NOMO-1 (cell line): ENCODE results near the gene TYW5.
"Not testable (repeated sequence)": the region's sequence is repeated elsewhere in the genome, so short reads cannot be mapped to it uniquely, and the experiment has no call there.

Source experiments
- DNase-seq, 2 experiments: peaks; one replicate each; lab custom pipeline; 2025; ENCODE audit not compliant: unreplicated experiment in 2 of 2; lab: John Stamatoyannopoulos, UW

TYW5 gene

DNA sequence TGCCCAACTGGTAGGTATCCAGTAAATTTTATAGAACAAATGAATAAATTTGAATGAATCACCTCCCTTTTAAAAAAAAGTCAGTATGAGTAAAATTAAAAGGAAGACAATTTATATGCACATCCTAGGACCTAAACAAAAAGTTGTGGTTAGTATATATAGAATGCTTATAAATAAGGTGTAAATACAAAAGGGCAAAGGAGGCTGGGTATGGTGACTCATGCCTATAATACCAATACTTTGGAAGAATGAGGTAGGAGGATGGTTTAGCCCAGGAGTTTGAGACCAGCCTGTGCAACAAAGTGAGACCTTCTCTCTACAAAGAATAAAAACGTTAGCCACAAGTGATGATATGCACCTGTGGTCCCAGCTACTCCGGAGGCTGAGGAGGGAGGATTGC lies 31.4 kb downstream of the TYW5 start:
- DNase-seq = no peak

GRCh38 chr2:199922856-199923255 lies 32.4 kb downstream of the TYW5 start:
- peak; percentile 36 to 40 for DNase-seq

GRCh38 chr2:199916980-199917379 lies 38.3 kb downstream of the TYW5 start:
- DNase-seq = no peak

DNA sequence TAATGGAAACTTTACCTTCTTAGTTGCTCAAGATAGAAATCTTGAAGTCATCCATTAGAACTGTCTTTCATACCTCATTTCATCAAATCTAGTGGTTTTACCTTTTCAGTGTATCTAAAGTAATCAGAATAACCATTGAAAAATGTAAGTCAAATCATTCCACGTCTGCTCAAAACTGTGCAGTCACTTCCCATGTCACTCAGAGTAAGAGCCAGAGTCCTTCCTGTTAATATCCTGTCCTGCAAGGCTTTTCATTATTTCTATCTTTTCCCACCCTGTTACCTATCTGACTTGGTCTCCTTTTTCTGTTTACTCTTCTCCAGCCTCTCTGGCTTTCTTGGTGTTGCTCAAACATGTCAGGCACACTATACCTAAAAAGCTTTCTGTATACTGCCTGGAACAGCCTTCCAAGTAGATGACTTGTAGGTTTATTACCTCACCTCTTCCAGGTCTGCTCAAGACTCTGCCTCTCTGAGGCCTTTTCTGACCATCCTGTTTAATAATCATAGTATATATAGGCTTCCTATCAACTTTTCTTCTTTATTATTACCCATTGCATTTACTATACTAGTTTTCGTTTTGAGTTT lies 40.8 kb downstream of the TYW5 start:
- no peak for DNase-seq

DNA sequence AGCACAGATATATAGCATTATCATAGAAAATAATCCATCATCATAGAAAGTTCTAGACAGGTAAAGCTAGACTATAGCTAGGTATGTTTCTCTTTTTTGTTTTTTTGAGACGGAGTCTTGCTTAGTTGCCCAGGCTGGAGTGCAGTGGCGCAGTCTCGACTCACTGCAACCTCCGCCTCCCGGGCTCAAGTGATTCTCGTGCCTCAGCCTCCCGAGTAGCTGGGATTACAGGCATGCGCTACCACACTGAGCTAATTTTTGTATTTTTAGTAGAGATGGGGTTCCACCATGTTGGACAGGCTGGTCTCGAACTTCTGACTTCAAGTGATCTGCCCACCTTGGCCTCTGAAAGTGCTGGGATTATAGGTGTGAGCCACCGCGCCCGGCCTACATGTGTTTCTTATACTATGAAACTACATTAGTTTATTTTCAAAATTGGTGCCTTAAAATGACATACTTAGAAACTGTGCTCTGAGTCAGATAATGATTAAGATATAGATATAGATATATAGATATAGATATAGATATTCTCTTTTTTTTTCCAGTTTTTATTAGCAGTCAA lies 42.7 kb downstream of the TYW5 start:
- not testable (repeated sequence) for DNase-seq

GRCh38 chr2:199911877-199912161 lies 43.5 kb downstream of the TYW5 start:
- DNase-seq = no peak

GRCh38 chr2:199911052-199911876 lies 44.0 kb downstream of the TYW5 start, which contains the start of gene C2orf69:
TSS of gene C2orf69 (plus strand) at chr2:199911293. CDS start at chr2:199911439, 146 bp downstream.
- DNase-seq = peak; percentile 91 to 99

DNA sequence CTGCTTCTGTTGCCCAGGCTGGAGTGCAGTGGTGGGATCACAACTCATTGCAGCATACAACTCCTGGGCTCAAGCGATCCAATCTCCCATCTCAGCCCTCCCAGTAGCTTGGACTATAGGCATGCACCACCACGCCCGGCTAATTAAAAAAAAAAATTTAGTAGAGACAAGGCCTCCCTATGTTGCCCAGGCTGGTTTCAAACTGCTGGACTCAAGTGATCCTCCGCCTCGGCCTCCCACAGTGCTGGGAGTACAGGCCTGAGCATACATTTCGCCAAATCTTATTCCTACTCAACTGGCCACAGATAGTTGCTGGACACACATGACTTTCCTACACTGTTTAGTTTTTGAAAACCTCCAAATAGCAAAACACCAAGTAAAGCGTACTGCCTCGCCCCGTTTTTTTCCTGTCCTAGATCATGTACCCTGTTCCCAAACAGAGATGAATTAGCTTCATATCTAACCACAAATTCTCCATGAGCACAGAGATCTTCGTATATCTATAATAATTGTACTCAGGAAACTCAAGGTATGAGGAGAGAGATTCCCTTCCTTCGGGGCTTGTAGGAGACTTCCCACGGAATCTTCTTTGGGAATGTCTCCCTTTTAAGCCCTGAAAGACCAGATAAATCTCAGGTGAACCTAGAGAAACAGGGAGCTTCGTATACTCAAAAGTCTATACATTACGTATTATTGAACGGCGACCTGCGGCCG lies 44.8 kb downstream of the TYW5 start:
- DNase-seq = no peak

DNA sequence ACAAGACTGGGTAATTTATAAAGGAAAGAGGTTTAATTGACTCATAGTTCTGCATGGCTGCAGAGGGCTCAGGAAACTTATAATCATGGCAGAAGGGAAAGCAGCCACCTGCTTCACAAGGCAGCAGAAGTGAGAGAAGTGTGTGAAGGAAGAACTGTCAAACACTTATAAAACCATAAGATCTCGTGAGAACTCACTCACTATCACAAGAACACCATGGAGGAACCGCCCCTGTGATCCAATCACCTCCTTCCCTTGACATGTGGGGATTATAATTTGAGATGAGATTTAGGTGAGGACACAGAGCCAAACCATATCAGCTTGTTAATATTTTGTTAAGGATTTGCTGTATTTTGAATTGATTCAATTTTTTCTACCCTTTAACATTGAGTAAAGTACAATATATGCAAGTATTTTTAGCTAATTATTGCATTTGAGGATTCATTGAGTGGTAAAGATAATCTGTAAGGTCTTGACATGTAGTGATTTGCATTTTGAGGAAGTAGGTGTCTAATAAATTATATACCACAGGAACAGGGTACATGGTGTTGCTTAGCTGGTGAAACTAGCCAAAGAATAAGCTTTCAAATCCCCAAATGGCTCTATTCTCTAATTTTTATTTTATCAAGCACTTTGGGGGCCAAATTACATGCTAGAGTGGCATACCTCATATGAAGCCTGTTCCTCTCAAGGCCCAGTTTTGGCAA lies 48.1 kb downstream of the TYW5 start:
- DNase-seq = peak; percentile 56 to 71

DNA sequence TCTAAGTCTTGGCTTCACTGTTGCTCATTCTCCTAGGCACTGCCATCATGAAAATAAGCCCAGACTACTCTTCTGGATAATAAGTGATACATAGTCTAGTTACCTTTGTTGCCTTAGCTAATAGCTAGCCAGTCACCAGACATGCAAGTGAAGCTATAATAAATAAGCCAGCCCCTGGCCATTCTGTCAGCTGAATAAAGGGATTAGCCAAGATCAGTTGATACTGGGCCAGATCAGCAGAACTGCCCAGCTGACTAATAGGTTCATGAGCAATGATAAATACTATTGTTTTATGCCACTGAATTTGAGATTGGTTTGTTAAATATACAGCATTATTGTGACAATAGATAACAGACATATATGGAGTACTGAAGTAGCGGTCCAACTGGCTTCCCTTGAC lies 52.2 kb downstream of the TYW5 start:
- no peak for DNase-seq

GRCh38 chr2:199902486-199903110 lies 52.7 kb downstream of the TYW5 start:
- DNase-seq = no peak

DNA sequence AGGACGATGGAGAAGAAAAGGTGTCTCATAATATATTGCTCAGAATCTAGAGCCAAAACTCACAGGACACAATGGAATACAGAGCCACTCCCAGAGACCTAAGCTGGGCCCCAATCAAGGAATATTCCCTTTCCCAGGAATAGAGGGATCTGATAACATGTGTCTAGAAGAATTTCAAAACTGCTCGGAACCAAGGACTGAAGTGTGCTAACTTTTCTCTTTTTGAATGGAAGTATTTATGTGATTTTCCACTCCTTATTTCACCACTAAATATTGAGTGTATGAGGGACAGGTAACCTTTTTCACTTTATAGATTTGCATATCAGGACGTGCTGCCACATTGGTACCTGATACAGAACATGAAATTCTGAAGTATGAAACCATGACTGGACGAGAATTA lies 53.3 kb downstream of the TYW5 start:
- DNase-seq = no peak

- no peak for DNase-seq
These were observed 58.7 kb downstream of the TYW5 start for GRCh38 chr2:199896617-199897016.

DNA sequence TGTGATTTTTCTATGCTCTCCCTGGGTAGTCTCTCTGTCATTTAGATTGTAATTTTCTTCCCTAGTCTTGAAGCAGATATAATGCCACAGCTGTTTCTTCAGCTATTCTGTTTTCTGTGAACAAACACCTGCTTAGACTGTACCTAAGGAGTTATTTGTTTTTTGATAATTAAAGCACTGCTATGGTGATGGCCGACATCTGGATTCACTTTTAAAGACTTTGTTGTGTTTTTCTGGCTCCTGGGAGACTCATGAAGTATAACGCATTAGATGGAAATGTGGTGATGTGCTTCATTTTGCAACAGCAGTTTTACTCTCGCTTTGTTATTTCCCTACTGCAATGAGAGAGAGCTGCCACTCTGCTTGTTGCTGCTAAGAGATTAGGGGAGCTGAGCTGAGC lies 59.9 kb downstream of the TYW5 start:
- no peak for DNase-seq

DNA sequence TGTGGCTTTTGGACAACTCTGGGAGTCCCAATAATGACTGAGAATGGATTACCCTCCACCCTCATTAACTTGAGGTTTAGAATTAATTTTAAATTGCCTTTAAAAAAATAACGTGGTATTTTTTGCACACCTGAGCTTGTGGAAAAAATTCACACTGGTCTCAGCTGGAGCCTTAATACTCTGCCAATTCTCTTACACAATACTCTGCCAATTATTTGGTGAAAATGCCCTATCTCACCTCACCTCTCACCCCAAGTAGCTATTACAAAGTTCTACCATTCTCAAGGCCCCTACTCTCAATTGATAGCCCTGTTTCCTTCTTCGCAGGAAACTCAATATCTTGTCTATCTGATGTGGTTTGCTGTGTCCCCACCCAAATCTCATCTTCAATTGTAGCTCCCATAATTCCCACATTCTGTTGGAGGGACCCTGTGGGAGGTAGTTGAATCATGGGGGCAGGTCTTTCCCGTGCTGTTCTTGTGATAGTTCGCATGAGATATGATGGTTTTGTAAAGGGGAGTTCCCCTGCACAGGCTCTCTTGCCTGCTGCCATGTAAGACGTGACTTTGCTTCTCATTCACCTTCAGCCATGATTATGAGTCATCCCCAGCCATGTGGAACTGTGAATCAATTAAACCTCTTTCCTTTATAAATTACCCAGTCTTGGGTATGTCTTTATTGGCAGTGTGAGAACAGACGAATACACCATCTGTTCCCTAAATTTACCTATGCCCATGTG lies 71.6 kb downstream of the TYW5 start:
- no peak for DNase-seq

DNA sequence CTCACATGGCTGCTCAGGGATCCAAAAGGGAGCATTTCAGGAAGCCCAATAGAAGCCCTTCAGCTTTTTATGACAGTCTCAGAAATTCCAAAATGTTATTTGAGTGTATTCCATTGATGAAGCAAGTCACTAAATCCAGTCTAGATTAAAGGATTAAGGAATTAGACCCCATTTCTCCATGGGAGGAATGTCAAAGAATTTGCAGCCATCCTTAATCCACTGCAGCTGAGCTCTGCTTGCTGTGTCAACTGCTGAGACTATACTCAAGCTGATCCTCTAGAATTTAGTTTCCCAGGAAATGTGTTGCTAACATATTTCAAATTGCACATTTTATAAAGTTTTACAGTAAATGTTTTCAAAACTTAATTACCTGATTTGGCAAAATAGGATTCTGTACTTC lies 72.6 kb downstream of the TYW5 start:
- no peak for DNase-seq
